GM18502 (cell line): Measurements from ENCODE around the gene SLC2A11.
"Not testable (repeated sequence)": the region's sequence is repeated elsewhere in the genome, so short reads cannot be mapped to it uniquely, and the experiment has no call there.

Experiments used
- ATAC-seq: cut with Tn5 transposase; IDR thresholded peaks from one replicate; pipeline ENCODE4 v1.9.1; 2021; ENCODE audit warnings: mild to moderate bottlenecking; ENCODE audit not compliant: unreplicated experiment, poor library complexity

The SLC2A11 gene

GRCh38 chr22:23901600-23901999, 43.9 kb downstream of the SLC2A11 start:
- no peak for ATAC-seq

DNA sequence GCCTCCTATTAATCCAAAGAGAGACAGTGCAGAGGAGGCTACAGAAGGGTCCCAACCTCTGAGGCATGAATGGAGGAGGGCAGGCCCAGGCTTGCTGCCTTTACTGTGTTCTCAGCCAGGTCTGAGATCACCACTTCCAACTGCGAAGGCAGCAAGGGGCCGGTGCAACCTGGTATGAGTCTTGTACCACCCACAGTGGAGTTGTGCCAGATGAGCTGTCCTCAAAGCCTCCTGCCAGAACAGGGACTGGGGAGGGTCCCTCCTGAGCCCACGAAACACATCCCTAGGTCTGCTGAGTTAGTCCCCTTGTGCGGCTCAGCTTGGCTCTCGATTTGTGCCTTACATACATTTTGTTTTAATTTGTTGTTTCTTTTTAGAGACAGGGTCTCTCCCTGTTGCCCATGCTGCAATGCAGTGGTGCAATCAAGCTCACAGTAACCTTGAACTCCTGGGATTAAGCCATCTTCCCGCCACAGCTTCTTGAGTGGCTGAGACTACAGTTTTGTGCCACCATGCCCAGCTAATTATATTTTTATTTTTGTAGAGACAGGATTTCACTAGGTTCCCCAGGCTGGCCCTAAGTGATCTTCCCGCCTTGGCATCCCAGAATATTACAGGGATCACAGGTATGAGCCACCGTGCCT, 45.8 kb downstream of the SLC2A11 start:
- ATAC-seq: no peak

DNA sequence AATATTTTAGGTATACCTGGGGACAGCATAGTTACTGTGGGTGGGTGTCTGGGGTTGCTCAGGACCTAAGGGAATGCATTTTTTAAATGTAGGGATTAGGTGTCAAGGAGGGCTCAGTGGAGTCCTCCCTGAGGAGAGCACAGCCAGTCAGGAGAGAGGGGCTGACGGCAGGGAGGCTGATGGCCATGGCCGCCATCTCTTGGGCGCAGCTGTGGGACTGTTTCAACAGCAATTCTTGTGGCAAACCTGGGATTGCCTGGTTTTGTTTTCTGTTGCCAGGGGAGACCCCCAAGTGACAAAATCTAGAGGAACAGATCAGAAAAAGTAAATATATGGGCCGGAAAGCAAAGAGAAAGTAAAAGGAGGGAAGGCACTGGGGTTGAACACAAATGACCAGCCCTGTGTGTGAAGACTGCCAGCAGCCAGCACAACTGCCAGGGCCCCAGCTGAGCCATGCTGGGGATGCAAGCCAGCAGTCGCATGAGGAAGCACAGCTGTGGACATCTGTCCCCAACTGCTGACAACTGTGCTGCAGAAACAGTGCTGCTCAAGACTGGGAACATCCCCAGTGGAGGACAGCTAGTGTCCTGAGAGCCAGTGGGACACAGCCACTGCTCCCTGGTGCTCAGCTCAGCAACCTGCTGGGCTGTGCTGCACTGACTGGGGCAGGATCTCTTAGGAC, 47.0 kb downstream of the SLC2A11 start:
- no peak for ATAC-seq

DNA sequence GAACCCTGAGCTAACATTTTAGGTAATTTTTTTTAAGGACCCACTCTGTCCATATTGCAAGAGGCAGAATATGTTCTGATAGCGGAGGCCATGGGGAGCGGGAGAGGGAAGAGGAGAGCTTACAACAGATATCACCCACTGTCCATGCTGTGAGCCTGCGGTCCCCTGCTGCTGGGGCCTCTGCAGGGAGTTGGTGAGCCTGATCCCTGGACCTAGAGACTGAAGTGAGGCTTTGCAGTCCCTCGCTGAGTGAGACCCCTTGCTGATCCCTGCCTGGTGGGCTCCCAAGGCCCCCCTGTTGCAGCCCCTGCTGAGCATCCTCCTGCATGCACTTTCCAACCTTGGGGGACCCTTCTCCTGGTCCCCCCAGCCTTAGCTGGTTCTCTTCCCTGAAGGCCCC, 49.0 kb downstream of the SLC2A11 start:
- ATAC-seq: no peak

- not testable (repeated sequence) for ATAC-seq
These were observed 49.7 kb downstream of the SLC2A11 start for GRCh38 chr22:23907423-23907822.

- no peak for ATAC-seq
These were observed 51.0 kb downstream of the SLC2A11 start for GRCh38 chr22:23908587-23909205.

- ATAC-seq: no peak
These were observed 51.7 kb downstream of the SLC2A11 start for GRCh38 chr22:23909296-23909898.

GRCh38 chr22:23910496-23911190, 53.0 kb downstream of the SLC2A11 start:
- ATAC-seq: no peak

DNA sequence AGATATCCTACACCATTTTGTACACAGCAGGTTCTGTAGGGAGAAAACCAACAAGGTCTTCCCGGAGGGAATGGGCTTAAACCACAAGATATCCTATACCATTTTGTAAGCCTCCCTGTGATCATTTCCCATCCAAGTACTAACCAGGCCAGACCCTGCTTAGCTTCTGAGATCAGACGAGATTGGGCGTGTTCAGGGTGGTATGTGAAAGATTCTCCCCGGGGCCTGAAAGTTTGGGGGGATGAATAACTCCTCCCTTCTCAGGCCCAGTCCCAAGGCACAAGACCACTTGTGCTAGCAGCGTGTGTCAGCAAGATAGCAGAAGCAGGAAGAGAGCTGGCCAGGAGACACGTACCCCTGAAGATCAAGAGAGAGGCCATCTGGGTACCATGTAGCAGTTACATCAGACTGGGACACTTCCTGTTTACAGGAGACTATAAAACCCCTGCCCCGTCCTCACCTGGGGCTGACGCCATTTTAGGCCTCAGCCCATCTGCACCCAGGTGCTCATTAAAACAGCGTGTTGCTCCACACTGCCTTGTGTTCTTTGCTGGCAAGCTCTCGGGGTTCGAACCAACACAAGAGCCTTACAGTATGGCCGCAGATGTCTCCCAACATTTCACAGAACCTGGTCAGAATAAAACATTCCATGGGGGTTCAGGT, 53.8 kb downstream of the SLC2A11 start:
- ATAC-seq: no peak

DNA sequence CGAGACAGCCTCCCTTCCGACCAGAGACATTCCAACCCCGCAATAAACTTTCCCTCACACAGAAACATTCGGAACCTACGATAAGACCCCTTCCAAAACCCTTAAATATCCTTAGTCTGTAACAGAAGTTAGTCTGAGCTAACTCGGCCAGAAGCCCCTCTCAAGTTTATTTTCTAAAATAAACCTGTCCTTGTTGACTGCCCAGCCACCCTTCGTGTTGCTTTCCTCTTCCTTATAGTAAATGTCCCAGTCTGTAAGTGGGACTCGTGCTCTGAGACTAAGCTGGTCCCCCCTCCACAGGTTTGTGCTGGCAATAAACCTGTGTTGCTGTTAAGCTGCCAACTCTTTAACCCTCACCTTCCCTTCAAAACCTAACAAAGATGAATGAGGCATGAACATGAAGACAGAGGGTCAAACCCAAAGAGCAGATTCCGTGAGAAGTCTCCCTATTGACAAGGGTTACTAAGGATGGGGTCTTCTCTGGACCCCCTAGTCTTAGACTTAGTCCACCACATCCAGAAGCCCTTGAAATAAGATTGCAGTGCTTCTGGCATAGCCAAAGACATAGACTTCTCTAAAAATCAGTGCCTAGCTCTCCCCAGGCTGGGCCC, 54.7 kb downstream of the SLC2A11 start:
- no peak for ATAC-seq

GRCh38 chr22:23913306-23913660, 55.6 kb downstream of the SLC2A11 start:
- no peak for ATAC-seq

DNA sequence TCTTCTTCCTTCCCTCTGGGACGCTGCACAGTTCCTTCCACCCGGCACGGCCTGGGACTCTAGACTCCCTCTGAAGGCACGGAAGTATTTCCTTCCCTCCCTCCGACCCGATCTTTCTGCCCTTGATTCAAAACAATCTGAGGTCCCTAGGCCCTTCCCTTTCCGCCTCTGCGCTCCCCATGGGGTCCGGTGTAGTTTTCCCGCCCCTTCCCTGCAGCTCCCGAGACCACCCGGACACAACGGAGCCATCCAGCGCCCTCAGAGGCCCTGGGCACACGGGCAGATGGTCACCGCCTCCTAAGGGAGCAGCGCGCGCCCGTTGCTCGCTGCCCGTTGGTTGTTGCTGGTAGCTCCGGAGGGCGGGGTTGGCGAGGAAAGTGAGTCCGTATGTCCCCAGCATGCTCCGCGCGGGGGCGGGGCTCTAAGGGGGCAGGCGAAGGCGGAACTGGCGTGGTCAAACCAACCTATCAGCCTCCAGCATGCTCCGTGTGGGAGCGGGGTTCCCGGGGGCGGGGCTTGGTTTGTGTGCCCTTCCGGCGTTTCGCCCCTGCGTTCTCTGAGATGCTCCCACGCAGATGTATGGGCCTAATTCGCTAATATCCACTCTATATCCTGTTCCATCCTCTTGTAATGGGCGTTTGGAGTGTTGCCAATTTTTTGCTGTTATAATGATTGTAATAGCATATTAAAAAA, 56.1 kb downstream of the SLC2A11 start:
- ATAC-seq: peak; percentile 93

DNA sequence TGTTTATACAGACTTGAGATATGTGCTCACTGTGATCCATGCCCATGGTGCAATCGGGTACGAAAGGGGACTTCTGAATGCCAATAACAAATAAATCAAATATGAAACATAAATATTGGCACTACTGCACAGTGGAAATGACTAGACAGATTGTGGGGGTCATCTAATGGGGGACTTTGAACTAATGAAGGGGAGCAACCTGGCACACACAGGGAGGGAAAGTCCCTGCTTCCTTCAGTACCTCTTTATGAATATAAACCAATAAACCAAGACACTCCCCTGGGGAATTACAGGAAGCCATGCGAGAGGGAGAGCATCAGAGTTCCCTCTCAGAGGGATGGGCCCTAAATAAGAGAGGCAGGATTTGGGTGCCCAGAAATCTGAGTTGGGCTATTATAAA, 57.6 kb downstream of the SLC2A11 start:
- ATAC-seq: no peak

GRCh38 chr22:23920267-23920611, 62.6 kb downstream of the SLC2A11 start:
- ATAC-seq: not testable (repeated sequence)

- not testable (repeated sequence) for ATAC-seq
These were observed 64.0 kb downstream of the SLC2A11 start for GRCh38 chr22:23921586-23922201.

DNA sequence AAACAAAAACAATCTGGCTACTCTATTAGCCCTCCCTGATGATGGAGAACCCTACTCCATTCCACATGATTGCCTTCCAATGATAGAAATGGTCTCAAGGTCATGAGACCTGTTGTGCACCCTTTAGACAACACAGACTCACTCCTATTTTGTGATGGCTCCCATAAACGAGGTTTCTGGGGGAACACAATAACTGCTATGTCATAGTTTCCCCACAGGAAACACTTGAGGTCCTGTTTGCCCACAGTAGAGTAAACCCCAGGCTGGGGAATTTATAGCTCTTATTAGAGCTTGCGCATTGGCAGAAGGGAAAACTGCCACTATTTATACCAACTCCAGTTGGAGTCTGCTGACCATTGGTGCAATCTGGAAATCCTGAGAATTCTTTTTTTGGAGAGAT, 65.2 kb downstream of the SLC2A11 start:
- ATAC-seq: no peak

GRCh38 chr22:23925020-23925606, 67.4 kb downstream of the SLC2A11 start:
- ATAC-seq: no peak

DNA sequence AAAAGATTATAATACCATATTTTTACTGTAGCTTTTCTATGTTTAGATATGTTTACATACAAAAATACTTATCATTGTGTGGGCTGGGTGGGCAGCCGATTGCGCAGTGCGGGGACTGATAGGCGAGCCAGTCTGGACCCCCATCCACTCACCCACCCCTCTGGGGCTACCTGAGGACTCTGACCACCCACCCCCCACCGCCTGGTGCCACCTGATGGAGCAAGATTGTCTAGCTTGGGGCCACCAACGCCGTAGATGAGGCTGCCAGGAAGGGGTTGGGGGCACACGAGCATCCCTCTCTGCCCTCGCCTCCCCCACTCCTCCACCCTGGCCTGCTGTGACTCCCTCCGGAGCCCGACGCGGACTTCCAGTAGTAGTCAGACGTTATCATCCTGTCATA, 68.9 kb downstream of the SLC2A11 start:
- ATAC-seq: no peak
